GM21786 (cell line): ENCODE data around the gene SIRPG.
"Not testable (repeated sequence)": the region's sequence is repeated elsewhere in the genome, so short reads cannot be mapped to it uniquely, and the experiment has no call there.

Source experiments
- ATAC-seq: cut with Tn5 transposase; IDR thresholded peaks from one replicate; pipeline ENCODE4 v1.9.1; 2021; ENCODE audit not compliant: unreplicated experiment

Gene SIRPG

DNA sequence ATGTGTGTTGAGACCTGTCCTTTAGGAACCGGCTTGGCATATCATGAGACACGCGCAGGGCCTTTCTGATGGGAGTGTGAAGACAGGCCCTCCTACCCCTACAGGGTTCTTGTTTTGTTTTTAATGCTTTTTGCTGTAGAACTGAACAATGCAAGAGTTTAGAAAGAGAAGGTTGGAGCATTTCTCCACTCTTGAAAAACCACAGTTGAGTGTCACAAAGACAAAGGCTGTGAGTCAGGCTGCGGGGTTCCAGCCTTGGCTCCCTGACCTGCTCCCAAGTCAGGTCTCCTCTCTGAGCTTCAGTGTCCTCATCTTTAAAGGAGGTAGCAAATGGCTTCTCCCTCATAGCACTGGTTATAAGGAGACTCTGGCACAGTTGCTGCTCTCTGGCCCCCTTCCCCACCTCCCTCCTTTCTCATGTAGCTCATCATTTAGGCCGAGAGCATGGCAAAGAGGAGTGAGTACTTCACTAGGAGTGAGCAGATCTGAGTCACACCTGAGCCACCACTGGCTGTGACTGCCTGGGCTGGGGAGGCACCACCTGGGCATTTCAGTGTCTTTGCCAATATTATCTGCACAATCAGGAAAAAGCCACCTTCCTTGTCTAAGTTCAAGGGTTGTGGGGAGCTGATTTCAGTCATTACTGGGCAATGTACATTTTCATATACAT lies 48.8 kb downstream of the SIRPG start:
- ATAC-seq: not testable (repeated sequence)

GRCh38 chr20:1600736-1601135 lies 56.8 kb downstream of the SIRPG start:
- ATAC-seq: no peak

GRCh38 chr20:1595333-1595732 lies 62.2 kb downstream of the SIRPG start:
- ATAC-seq: no peak

DNA sequence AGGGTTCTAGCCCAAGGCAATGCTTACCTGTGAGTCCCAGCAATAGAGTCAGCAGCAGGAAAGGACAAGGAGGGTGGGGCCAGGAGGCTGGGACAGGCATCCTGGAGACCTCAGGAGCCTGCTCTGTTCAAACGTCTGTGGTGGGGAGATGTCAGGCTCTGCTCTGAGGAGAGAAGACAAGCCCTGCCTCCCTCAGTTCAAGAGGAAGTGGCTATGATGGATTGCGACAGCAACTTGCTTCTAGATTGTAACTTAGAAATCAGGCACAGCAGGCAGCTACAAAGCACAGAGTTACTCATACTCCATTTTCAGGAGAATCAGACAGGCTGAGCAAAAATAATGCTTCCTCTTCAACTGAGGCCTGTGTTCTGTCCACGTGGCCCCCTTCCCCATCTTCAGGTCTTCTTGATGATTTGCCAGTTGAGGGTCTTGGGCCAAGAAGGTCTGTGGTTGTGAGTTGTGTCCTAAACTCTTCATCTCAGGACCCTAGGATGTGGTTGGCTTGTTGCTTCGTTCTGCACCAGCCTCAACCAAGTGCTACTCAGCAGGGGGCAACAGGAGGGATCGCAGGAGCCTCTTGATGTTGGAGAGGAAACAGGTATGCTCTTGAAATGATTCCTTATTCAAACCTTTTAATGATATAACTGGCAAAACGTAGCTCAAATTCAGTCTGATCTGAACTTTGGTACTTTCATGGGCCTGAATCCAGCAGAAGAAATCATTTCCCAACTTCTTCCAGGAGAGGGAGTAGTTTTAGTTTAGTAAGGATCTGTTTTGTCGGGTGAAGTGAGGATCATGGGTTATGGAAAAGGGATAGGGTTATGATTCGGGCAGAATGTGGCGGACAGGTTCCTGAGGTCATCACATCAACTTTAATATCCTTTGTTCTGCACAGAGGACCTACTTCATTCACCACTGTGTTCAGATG lies 68.8 kb downstream of the SIRPG start:
- ATAC-seq: no peak

GRCh38 chr20:1587781-1588532 lies 69.6 kb downstream of the SIRPG start:
- no peak for ATAC-seq

- no peak for ATAC-seq
These were observed 78.1 kb downstream of the SIRPG start for GRCh38 chr20:1579488-1579887.
